ENCODE measurements around the gene RNF224.
A peak's percentile ranks its signal among the peaks of the same experiment; 100 is the strongest.

RNF224 gene

DNA sequence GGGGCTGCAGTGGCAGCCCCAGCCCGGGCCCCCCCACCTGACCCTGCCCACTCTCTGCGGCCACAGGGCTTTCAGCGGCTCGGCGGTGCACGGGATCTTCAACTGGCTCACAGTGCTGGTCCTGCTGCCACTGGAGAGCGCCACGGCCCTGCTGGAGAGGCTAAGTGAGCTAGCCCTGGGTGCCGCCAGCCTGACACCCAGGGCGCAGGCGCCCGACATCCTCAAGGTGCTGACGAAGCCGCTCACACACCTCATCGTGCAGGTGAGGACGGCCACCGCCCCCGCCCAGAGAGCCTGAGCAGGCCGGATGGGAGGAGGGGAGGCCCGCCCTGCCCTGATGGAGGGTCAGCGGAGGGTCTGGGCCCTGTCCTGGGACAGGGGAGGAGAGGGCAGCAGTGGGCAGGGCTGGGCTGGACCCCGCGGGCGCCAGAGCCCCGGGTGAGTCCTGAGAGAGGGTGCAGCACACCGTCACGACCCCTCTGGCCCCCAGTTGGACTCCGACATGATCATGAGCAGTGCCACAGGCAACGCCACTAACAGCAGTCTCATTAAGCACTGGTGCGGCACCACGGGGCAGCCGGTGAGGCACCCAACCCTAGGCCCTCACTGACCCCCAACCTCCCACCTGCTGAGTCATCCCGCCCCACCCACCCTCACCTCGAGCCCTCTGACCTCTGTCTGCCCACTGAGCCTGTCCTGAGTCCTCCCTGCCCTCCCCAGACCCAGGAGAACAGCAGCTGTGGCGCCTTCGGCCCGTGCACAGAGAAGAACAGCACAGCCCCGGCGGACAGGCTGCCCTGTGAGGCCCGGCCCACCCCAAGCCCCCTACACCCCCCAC lies 6.1 kb downstream of the RNF224 start:
- TF ChIP-seq, protein P1, sequence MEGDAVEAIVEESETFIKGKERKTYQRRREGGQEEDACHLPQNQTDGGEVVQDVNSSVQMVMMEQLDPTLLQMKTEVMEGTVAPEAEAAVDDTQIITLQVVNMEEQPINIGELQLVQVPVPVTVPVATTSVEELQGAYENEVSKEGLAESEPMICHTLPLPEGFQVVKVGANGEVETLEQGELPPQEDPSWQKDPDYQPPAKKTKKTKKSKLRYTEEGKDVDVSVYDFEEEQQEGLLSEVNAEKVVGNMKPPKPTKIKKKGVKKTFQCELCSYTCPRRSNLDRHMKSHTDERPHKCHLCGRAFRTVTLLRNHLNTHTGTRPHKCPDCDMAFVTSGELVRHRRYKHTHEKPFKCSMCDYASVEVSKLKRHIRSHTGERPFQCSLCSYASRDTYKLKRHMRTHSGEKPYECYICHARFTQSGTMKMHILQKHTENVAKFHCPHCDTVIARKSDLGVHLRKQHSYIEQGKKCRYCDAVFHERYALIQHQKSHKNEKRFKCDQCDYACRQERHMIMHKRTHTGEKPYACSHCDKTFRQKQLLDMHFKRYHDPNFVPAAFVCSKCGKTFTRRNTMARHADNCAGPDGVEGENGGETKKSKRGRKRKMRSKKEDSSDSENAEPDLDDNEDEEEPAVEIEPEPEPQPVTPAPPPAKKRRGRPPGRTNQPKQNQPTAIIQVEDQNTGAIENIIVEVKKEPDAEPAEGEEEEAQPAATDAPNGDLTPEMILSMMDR (IDR thresholded peaks at IDR 0.05; ENCODE audit: low read depth, low read length), result no peak
- H3K4me3 ChIP-seq (ENCODE audit: low read depth, low read length), result no peak overlapping the region
- no peak overlapping the region for H3K27ac ChIP-seq
- DNase-seq, result no peak
- no peaks in the 10 kb centered on the region for H3K9me3 ChIP-seq (ENCODE audit: severe bottlenecking)
- no peaks in the 10 kb centered on the region for H3K27me3 ChIP-seq (ENCODE audit: insufficient read depth, low read depth, severe bottlenecking)
- H3K36me3 ChIP-seq, result no peaks in the 10 kb centered on the region

DNA sequence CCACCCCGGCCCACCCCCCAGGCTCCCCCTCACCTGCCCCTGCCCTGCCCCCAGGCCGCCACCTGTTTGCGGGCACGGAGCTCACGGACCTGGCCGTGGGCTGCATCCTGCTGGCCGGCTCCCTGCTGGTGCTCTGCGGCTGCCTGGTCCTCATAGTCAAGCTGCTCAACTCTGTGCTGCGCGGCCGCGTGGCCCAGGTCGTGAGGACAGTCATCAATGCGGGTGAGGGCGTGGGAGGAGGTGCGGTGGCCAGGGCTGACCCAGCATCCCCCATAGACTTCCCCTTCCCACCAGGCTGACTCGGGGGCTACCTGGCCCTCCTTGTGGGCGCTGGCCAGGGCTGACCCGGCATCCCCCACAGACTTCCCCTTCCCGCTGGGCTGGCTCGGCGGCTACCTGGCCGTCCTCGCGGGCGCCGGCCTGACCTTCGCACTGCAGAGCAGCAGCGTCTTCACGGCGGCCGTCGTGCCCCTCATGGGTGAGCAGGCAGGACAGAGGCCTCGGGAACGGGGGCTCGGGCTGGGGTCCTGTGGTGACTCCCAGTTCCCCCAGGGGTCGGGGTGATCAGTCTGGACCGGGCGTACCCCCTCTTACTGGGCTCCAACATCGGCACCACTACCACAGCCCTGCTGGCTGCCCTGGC lies 6.9 kb downstream of the RNF224 start:
- DNase-seq, result no peak
- H3K36me3 ChIP-seq, result no peaks in the 10 kb centered on the region
- H3K27me3 ChIP-seq (ENCODE audit: insufficient read depth, low read depth, severe bottlenecking), result no peaks in the 10 kb centered on the region
- H3K9me3 ChIP-seq (ENCODE audit: severe bottlenecking), result no peaks in the 10 kb centered on the region
- H3K4me3 ChIP-seq (ENCODE audit: low read depth, low read length), result no peak overlapping the region
- H3K27ac ChIP-seq, result no peak overlapping the region
- TF ChIP-seq, protein P1 (IDR thresholded peaks at IDR 0.05; ENCODE audit: low read depth, low read length), result no peak

DNA sequence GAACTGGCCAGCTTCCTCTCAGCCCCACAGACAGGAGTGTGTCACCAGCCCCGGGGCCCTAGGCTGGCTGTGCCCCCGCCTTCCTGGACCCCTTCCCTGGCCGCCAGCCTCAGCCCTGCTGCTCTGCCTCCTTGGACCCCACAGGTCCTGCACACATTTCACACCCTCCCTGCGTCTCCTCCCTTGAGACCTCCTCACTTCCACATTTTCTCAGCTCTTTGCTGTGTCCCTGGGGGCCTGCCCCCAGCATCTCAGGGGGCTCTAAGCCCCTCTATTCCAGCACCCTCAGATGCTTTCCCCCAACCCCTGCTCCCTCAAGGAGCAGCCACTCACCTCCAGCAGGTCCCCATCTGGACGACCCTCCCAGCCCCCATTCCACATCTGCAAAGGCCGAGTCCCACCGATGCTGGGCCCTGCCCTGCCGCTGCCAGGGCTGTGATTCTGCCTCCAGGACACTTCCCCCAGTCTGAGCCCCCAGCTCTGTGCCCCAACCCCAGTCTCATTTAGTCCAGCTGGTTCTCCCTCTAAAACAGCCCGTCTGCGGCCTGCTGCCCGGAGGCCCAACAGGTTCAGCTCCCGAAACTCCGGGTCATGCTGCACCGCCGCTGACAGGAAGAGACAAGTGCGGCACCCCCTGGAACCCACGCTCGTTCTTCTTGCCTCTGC lies 7.6 kb downstream of the RNF224 start:
- Histone ChIP-seq H3K4me3 (ENCODE audit: low read depth, low read length) (no peak overlapping the region), H3K27ac (no peak overlapping the region), H3K9me3 (ENCODE audit: severe bottlenecking) (no peaks in the 10 kb centered on the region), H3K27me3 (ENCODE audit: insufficient read depth, low read depth, severe bottlenecking) (no peaks in the 10 kb centered on the region), H3K36me3 (no peaks in the 10 kb centered on the region)
- TF ChIP-seq, protein P1 (IDR thresholded peaks at IDR 0.05; ENCODE audit: low read depth, low read length), result no peak
- DNase-seq, result no peak

DNA sequence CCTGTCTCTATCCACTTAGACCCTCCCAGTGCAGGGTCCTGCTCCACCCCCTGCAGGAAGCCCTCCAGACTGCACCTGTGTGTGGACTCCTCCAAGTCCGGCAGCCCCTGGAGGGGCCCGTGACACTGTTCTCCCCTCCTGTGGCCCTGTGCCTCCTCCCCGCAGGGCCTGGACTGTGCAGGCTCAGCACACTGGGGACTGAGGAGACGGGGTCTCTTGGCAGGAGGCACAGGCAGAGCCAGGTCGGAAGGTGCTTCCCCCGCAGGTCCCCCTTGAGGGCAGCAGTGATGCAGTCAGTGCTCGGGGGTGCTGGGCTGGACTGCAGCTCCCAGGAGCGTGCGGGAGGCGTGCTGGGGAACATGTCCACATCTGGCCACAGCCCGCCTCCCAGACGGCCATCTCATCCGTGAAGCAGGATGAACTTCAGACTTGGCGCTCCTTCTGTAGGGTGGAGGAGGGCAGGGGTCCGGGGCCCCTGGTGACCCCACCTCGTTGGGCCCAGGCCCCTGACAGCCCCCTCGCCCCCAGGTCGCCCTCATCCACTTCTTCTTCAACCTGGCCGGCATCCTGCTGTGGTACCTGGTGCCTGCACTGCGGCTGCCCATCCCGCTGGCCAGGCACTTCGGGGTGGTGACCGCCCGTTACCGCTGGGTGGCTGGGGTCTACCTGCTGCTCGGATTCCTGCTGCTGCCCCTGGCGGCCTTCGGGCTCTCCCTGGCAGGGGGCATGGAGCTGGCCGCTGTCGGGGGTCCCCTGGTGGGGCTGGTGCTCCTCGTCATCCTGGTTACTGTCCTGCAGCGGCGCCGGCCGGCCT lies 8.3 kb downstream of the RNF224 start:
- Histone ChIP-seq H3K27ac (no peak overlapping the region), H3K4me3 (ENCODE audit: low read depth, low read length) (peak overlapping the region; percentile 32; the same call in 1 of the 2 replicates), H3K9me3 (ENCODE audit: severe bottlenecking) (no peaks in the 10 kb centered on the region), H3K36me3 (no peaks in the 10 kb centered on the region), H3K27me3 (ENCODE audit: insufficient read depth, low read depth, severe bottlenecking) (no peaks in the 10 kb centered on the region)
- TF ChIP-seq, protein P1 (IDR thresholded peaks at IDR 0.05; ENCODE audit: low read depth, low read length), result peak; percentile 0; the same call in 1 of the 2 replicates
- no peak for DNase-seq

DNA sequence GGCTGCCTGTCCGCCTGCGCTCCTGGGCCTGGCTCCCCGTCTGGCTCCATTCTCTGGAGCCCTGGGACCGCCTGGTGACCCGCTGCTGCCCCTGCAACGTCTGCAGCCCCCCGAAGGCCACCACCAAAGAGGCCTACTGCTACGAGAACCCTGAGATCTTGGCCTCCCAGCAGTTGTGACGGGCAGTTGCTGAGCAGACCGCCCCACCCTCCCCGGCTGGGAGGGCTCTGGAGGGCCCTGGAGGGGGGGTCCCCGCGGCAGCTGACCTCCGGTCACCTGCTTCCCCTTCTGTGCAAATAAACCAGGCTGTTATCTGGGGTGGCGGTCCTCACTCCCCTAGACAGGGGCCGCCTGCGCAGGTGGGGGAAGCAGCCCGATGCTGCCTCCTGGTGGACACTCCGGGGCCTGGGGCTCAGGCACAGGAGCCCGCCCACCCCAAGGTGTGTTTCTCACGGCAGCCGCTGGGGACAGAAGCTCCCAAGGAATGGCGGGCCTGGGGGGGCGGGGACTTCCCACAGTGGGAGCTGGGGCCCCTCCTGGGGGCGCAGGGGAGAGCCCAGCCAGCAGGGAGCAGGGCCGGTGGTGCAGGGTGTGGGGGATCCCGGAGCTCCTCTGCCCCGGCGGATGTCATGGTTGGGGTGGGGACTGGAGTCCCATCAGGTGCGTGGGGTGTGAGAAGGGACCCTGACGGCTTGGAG lies 9.1 kb downstream of the RNF224 start:
- DNase-seq, result peak; percentile 83
- TF ChIP-seq, protein P1 (IDR thresholded peaks at IDR 0.05; ENCODE audit: low read depth, low read length), result peak; percentile 76
- Histone ChIP-seq H3K9me3 (ENCODE audit: severe bottlenecking) (no peaks in the 10 kb centered on the region), H3K36me3 (no peaks in the 10 kb centered on the region), H3K4me3 (ENCODE audit: low read depth, low read length) (peak overlapping the region; percentile 32), H3K27ac (peak overlapping the region; percentile 56), H3K27me3 (ENCODE audit: insufficient read depth, low read depth, severe bottlenecking) (no peaks in the 10 kb centered on the region)

All from WERI-Rb-1 (cell line).